HEK293 (cell line): ENCODE results near the gene THSD7B.

Experiments
- ZEB2 ChIP-seq: fragments of 450-650 bp; formaldehyde crosslinking; IDR thresholded peaks from 2 replicates; pipeline ENCODE4 v1.5.1; 2016; ENCODE audit warnings: missing biosample characterization, missing genetic modification characterization
- ZNF626 ChIP-seq: fragments of 450-650 bp; sonication (Bioruptor Pico); formaldehyde crosslinking; IDR thresholded peaks from 2 replicates; pipeline ENCODE4 v1.5.1; 2018; ENCODE audit warnings: missing biosample characterization, missing genetic modification characterization, inconsistent platforms
- TF ChIP-seq, protein P1 (sequence below): fragments of 450-650 bp; formaldehyde crosslinking; IDR thresholded peaks from 2 replicates; pipeline ENCODE4 v1.5.1; 2016; ENCODE audit warnings: missing biosample characterization, missing genetic modification characterization
- TF ChIP-seq, protein P2 (sequence below): fragments of 450-650 bp; formaldehyde crosslinking; IDR thresholded peaks from 2 replicates; pipeline ENCODE4 v1.5.1; 2016; ENCODE audit warnings: missing biosample characterization, missing genetic modification characterization
- TF ChIP-seq, protein P3 (sequence below): fragments of 450-650 bp; formaldehyde crosslinking; IDR thresholded peaks from 2 replicates; pipeline ENCODE4 v1.5.1; 2016; ENCODE audit warnings: missing biosample characterization, missing genetic modification characterization

DNA sequence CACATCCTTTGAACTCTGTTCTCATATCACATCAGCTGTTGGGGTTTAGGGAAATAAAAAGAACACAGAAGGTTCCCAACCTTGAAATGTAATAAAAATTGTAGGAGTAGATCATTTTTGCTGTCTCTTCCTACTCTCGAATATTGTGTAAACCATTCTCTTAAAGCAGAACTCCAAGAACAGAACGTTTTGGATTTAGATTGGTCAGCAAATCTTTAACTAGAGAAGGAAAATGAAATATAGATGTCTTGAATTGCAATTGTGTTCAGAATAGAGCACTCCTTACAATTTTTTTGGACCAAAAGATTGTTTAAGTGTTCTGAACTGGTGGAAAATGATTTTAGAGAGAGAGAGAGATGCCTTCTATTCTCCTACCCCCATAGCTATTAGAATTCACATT, 23.9 kb upstream of the THSD7B start:
- TF ChIP-seq ZEB2 (tag by site-specific recombination) (no peak), ZNF626 (no peak)
- TF ChIP-seq, protein P1, sequence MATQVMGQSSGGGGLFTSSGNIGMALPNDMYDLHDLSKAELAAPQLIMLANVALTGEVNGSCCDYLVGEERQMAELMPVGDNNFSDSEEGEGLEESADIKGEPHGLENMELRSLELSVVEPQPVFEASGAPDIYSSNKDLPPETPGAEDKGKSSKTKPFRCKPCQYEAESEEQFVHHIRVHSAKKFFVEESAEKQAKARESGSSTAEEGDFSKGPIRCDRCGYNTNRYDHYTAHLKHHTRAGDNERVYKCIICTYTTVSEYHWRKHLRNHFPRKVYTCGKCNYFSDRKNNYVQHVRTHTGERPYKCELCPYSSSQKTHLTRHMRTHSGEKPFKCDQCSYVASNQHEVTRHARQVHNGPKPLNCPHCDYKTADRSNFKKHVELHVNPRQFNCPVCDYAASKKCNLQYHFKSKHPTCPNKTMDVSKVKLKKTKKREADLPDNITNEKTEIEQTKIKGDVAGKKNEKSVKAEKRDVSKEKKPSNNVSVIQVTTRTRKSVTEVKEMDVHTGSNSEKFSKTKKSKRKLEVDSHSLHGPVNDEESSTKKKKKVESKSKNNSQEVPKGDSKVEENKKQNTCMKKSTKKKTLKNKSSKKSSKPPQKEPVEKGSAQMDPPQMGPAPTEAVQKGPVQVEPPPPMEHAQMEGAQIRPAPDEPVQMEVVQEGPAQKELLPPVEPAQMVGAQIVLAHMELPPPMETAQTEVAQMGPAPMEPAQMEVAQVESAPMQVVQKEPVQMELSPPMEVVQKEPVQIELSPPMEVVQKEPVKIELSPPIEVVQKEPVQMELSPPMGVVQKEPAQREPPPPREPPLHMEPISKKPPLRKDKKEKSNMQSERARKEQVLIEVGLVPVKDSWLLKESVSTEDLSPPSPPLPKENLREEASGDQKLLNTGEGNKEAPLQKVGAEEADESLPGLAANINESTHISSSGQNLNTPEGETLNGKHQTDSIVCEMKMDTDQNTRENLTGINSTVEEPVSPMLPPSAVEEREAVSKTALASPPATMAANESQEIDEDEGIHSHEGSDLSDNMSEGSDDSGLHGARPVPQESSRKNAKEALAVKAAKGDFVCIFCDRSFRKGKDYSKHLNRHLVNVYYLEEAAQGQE (tag by site-specific recombination), result no peak
- TF ChIP-seq, protein P2, sequence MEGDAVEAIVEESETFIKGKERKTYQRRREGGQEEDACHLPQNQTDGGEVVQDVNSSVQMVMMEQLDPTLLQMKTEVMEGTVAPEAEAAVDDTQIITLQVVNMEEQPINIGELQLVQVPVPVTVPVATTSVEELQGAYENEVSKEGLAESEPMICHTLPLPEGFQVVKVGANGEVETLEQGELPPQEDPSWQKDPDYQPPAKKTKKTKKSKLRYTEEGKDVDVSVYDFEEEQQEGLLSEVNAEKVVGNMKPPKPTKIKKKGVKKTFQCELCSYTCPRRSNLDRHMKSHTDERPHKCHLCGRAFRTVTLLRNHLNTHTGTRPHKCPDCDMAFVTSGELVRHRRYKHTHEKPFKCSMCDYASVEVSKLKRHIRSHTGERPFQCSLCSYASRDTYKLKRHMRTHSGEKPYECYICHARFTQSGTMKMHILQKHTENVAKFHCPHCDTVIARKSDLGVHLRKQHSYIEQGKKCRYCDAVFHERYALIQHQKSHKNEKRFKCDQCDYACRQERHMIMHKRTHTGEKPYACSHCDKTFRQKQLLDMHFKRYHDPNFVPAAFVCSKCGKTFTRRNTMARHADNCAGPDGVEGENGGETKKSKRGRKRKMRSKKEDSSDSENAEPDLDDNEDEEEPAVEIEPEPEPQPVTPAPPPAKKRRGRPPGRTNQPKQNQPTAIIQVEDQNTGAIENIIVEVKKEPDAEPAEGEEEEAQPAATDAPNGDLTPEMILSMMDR (tag by site-specific recombination), result no peak
- TF ChIP-seq, protein P3, sequence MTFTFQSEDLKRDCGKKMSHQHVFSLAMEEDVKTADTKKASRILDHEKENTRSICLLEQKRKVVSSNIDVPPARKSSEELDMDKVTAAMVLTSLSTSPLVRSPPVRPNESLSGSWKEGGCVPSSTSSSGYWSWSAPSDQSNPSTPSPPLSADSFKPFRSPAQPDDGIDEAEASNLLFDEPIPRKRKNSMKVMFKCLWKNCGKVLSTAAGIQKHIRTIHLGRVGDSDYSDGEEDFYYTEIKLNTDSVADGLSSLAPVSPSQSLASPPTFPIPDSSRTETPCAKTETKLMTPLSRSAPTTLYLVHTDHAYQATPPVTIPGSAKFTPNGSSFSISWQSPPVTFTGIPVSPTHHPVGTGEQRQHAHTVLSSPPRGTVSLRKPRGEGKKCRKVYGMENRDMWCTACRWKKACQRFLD, result no peak
